ENCODE results near the gene TTLL12.
A peak's percentile ranks its signal among the peaks of the same experiment; 100 is the strongest.

Gene TTLL12

DNA sequence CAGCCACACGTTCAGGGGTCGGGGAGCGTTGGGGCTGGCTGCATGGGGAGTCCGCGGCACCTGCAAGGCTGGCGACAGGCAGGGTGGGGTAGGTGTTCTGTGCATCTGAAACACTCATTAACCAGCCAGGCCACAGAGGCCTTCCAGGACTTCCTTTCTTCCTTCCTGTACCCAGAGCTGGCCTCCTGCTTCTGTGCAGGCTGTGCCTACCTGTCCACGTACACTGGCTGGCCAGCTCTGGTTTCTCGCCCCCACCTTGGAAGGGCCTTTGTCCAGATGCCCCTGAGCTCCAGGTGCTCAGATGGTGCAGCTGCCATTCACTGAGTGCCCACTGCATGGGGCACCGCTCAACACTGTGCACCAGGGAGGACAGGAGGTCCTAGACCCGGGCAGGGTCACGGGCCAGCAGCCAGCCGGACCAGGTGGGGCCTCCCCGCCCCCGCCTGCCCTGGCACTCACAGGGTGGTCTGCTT lies 15.9 kb downstream of the TTLL12 start:
- DNase-seq, result no peak

DNA sequence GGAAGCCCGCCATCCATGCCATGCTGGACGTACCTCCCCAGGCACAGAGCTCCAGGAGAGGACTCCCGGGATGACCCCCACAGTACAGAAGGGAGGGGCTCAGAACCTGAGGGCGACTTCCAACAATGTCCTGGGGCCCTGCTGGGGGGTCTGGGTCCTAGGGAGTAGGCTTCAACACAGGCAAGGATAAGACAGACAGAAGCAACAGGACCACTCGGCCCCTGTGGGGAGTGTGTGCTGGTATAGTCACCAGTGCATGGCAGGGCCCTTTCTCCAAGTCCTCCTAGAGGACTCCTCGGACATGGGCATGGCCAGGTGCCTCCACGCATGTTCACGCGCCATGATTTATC lies 16.8 kb downstream of the TTLL12 start:
- no peak for DNase-seq

DNA sequence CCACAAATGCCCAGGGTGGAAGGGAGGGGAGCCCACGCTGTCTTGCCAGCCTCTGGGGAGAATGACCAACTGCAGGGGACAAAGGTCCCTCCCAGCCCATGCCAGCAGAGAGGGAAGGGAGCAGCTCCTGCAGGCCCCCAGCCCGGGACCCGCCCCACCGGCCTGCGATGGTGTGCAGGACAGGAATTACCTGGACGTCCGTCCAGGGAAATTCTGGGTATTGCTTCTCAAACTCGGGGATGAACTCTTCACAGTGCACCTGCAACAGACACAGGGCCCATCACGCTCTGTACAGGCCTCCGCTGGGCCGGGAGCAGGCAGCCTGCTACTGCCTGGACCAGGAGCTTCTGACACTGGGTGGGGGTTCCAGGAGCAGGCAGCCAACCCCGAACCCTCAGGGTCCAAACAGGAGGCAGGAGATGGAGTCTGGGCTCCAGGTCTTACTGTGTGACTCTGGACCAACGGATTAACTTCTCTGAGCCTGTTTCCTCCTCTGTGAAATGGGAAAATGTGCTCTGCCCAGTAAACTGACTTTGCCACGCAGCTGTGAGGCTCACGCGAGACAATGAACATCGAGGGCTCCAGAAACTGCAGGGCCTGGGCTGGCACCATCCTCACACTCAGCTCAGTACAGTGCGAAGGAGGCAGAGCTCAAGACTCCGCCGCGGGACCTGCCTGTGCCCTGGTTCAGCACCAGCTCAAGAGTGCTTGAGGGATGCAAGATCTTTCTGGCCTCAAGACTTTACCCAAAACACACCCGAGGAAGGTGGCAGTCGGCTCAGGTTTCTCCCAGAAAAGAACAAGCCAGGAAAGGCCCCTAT lies 17.4 kb downstream of the TTLL12 start:
- DNase-seq, result peak; percentile 36

DNA sequence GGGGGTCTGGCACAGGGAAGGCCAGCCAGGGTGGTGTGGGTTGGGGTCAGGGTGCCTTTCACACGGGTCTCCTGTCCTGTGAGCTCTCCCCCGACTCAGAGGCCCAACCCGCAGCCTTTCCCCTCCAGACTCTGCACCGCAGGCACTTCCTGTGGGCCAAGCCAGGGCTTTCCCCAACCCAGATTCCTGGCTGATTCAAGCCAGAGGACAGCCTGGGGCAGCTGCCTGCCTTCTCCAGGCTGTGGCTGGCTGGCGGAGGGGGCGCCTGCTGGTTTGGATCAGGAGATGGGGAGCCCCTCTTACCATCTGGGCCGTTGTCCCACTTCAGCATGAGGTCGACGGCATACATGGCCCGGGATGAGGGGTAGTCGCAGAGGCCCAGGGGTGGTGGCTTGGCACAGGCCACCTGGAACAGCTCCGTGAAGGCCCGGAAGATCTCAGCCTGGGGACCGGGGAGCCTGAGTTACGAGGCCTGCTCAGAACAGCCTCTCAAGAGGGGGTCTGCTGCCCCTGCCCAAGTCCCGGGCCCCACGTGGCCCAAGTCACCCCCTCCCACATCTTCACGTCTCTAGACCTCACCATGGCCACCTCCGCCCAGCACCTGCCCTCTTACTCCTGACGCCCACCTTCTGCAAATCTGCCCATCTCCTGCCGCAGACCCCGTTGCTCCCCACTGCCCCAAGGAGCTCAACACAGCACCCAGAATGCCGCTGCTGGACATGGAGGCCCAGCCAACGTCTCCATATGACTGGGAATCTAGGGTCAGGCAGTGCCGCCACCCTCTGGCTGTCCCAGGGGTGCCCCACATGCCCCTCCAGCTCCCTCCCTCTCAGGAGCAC lies 18.2 kb downstream of the TTLL12 start:
- DNase-seq, result no peak

DNA sequence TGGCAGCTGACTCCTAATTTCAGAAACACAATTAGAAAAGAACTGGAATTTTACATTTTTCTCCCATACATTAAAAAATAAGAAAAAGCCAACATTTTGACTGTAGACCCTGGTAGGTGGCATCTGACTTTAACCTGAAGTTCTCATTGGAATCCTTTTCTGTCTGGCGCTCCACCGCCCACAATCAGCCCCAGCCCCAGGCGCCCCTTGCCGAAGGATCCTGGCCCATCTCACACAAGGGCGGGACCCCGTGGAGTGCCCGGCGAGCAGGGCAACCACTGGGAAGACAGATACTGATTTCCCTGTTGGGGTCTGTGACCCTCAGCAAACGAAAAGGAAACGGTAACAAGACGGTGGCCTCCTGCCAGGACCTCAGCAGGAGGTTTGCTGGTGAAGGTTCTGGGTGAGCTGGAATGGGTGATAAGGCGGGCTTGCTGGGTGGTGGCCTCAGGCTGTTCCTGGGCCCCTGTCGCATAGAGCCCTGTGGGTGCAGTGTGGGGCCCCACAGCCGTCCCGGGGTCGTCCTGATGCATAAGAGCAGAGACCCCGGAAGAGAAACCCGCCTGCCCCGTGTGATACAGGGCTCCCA lies 19.8 kb downstream of the TTLL12 start:
- DNase-seq, result no peak

DNA sequence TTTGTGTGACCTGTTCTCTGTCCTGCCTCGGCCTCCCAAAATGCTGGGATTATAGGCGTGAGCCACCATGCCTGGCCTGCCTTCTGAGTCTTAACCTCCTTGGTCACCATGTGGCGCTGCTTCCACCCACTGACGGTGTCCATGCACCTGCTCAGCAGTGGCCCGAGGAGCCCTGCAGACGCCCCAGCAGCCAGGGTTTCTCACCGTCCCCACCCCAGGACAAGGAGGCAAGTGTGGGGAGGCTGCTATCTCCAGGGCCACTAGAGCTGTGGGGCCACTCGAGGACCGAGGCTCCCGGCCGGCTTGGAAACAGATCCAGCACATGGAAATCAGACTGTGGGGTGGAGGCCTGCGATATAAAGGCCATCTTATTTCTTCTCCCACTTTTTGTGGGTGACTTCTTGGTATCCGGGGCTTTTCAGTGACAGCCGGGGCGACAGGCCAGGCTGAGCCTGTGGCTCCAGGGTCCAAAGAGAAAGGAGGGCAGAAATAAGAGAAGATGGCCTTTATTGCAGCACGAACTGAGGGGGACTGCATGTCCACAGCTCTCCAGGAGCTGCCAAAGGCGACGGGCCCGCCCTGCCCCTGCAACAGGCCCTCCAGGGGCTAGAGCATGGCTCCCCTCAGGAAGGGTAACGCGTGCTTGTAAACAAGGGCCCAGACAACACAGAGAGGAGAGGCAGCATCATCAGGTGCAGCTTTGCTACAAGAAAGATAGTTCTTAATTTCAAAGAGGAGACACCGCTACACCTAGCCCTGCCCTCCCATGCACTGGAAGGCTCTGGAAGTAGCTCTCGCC lies 20.6 kb downstream of the TTLL12 start:
- no peak for DNase-seq

DNA sequence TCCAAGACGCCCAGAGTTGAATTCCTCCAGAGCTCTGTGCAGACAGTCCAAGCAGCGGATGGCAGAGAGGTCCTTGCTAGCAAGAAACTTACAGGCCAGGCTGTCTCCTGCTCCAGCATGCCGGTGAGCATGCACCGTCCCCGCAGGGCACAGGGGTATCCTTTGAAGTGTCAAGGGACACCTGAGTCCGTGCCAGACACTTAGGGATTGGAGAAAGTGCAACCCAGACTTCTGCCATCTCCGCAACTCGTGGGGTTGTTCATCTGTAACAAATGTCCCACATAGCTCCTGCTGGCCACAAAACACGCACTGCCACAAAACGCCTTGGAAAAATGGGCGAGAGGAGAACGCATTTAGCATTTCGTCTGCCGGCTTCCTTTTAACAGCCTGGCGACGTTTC lies 22.3 kb downstream of the TTLL12 start:
- DNase-seq, result no peak

DNA sequence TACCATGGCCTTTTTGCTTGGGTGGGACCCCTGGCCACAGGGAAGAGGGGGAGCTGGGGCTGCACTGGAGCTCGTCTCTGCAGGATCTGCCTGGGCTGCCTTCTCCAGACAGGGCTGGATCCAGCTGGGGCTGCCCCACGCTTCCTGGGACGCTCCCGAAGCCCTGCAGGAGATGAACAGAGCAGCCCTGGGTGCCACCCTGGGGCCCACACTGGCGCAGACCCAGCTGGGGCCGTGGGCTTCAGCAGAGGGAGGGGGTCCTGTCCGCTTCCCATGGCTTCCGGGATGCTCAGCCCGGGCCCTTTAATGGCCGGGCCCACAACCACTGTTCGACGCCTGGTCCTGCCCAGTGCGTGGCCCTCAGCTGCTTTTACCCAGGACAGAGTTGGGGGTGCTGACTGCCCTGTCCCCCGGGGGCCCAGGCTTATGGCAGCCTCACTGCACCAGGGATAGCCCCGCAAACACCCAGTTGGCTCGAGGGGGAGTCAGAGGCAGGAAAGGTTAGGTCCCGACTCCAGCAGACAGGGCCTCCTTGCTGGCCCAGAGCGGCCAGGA lies 23.6 kb downstream of the TTLL12 start:
- no peak for DNase-seq

DNA sequence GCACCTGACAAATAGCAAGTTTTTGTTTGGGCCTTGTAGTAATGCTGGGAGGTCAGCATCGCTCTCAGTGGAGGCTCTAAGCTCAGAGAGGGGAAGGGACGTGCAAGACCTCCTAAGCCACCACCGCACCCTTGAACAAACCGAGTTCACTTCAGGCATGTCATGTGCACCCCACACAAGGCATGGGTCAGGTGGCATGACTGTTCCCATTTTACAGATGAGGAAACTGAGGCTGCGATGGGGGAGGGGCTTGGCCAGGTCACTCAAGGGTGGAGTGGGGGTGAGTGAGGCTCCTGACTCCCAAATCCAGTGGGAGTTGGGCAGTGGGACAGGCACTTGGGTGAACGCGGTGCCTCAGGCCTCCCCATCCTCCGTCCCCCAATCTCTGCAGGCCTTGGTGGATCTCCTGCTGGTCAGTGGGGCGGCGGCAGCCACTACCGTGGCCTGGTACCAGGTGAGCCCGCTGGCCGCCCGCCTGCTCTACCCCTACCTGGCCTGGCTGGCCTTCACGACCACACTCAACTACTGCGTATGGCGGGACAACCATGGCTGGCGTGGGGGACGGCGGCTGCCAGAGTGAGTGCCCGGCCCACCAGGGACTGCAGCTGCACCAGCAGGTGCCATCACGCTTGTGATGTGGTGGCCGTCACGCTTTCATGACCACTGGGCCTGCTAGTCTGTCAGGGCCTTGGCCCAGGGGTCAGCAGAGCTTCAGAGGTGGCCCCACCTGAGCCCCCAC lies 24.4 kb downstream of the TTLL12 start:
- no peak for DNase-seq

DNA sequence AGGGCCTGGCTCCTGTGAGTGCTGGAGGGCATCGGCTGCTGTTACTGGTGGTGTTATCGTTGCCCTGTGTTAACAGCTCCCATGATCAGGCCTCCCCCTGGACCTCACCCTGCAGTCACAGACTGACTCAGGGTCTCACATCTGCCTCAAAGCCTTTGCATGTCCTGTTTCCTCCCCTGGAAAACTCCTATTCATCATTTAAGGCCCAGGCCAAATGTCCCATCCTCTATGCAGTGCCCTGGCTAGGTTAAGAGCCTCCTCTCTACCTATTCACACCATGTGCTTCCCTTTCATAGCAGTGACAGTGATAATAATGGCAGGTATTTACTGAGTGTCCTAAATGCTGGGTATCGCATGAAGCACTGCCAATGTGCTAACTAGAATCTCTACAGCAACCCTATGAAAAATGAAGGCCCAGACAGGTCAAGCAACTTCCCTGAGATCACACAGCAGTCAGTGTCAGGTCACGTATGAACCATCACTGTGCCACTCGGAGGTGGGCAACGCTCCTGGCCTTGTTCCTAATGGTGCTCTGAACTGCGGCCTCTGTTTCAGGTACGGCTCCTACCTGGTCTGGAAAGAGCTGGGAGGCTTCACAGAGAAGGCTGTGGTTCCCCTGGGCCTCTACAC lies 26.3 kb downstream of the TTLL12 start:
- no peak for DNase-seq

DNA sequence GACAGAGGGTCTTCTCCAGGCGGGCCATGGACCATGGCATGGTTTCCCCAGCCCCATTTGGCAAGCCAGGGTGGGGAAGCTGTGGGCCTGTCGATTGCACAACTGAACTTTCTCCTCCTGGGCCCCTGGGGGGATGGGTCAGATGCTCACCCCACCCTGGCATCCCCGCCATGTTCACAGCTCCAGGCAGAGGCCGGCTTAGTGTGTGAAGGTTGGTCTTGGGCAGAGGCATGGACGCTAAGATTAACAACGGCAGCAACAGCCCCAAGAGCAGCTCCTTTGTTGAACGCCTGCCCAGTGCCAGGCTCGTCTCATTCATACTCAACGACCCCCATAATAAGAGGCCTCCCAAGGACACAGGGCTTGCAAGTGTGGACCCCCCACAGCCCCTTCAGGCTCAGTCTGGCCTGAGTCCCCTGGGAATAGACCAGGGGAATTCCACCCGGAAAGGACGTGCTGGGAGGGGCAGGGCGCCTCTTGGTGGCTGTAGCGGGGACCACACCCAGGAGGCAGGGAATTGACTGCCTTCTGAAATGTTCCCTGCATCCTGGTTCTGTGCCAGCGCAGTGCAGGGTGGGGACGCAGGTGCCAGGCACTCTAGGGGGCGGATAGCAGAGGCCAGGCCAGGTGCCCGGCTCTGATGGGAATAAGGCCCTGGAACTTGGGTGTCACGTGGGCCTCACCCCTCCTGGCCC lies 27.3 kb downstream of the TTLL12 start:
- DNase-seq, result no peak

DNA sequence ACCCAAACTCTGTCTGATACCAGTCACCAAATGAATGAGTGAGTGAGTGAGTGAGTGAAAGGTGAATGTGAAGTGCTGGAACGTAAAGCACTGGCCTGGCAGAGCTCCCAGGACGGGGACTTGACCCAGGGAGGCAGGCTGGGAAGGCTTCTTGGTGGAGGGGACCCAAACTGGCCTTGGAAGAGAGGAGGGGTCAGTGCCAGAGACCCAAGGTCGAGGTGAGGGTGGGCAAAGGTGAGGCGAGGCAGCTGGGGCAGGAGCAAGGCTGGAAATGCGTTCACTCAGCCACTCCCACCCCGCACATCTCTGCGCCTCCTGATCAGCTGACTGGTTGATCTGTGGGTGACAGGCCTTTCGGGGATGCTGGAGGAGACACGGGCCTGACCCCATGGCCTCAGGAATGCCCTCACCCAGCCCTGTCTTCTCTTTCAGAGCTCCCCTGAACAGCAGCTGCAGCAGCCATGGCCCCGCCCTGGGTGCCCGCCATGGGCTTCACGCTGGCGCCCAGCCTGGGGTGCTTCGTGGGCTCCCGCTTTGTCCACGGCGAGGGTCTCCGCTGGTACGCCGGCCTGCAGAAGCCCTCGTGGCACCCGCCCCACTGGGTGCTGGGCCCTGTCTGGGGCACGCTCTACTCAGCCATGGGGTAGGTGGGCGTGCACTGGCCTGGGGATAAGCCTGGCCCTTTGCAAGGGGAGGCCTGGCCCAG lies 28.0 kb downstream of the TTLL12 start:
- DNase-seq, result no peak

DNA sequence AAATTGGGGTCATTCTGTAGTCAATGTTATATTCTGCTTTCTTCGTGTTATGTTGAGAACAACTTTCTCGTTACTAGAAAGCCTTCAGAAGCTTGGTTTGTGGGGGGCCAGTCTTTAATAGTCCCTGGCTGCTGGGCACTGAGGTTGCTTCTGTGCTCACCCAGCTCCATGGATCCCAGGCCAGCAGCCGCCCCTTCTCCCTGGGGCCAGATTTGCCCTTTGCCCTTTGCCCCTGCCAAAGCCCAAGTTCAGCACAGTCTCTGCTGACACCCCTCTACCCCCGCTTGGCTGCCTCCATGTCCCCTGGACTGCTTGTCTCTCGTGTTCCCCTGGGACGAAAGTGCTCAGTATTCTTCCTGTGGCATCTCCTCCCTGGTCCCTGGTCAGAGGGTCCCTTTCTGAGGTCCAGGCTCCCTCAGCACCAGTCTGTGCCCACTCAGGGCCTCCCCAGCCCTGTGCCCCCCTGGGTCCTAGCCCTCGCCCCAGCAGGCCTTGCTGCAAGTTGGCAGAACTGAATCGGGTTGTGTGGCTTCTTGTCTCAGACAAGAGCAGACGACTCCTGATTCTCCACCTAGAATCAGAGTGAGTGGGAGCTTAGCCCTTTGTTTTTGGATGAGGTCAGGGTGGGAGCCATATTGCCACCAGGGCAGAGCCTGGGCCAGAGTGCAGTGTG lies 28.9 kb downstream of the TTLL12 start:
- DNase-seq, result no peak

DNA sequence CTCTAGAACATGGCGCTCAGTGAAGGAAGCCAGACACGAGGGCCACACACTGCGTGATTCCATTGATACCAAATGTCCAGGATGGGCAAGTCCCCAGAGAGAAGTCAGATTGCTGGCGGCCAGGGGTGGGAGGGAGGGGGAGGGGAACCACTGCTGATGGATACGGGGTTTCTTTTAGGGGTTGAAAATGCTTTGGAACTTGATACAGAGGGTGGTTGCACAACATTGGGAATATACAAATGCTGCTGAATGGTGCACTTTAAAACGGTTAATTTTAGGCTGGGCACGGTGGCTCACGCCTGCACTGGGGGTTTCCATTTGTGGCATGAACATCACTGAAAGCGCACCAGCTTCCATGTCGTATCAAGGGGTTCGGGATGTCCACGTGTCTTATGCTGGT lies 30.5 kb downstream of the TTLL12 start:
- DNase-seq, result no peak

DNA sequence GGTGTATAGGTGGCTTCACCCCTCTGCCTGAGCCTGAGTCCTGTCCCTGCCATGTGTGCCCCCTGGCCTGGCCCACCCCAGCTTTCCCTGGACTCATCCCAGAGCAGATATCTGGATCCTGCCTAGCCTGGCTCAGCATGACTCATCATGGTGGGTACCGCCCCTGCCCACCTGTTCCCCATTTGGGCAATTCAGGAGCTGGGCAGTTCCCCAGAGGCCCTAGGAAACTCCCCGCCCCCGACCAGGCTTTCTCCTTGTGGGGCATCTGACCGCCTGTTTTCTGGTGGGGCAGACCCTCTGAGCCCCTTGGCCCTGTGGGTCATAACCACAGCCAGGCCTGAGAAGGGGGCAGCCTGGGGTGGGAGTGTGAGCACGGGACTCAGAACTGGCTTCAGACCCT lies 31.1 kb downstream of the TTLL12 start:
- DNase-seq, result no peak

DNA sequence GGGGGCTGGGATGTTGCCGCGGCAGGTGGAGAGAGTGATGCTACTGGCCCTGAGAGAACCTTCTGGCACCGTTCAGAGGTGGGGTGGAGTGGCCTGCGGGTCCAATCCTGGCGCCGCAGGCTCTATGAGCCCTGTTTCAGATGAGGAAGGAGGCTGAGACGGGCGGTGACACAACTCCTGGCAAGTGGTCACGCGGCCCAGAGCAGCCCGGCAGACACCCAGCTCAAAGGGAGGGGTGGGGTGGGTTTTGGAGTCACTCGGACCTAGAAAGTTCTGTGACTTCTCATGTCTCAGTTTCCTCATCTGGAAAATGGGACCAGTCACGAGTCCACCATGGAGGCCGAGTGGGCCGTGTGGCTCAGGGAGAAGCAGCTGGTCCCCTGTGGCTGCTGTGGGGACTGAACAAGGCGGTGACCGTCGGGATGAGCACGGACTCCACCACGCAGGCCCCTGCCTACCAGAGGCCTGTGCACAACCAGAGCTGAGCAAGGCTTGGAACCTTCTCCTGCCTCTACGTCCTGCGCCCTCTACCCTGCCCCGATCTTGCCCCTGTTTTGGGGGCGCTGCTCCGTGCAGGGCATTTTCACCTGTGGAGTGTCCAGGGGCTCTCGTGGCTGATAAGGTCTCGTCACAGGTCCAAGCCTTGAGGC lies 31.9 kb downstream of the TTLL12 start:
- DNase-seq, result no peak

DNA sequence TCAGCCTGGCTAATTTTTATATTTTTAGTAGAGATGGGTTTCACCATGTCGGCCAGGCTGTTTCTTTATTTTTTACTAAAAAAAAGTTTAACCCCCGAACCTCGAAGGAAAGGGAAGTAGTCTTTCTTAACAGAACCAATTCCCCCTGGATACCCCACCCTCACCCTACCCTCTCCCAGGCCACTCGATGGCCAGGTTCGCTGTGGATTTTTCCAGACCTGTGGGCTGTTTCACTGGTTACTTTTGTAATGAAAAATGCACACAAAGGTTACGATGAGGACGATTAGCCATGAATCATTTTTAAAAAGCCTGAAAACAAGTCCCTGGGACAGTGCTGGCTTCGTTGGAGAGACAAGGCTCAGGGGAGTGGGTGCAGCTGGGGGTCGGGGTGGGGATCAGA lies 33.0 kb downstream of the TTLL12 start:
- no peak for DNase-seq

DNA sequence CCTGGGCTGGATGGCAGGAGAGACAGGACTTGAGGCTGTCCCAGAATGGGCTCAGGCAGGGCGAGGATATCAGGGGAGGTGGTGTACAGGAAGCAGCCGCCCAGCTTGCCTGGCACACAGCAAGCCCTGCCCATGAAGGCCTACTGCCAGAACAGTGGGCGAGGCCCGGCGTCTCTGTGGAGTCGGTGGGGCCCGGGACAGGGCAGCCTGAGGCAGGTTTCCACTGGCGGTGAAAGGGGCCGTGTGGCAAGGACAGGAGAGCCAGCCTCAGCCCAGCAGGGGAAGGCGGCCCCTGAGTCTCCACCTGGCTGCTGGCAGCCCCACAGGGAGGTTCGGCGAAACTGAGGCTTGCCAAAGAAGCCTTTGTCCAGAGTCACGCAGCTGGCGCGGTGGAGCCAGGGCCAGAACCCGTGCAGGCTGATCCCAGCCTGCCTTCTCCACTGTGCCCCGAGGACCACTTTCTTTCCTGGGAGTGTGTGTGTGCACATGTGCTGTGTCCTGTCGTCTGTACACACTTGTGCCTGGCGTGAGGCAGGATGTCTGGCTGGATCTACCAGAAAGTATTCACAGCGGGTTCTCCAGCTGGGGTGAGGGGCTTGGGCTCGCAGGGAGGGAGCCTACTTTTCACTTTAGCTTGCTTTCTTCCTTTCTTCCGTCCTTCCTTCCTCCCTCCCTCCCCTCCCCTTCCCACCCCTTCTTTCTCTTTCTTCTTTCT lies 34.4 kb downstream of the TTLL12 start:
- no peak for DNase-seq
